ENCODE results near the gene OR2V1.

Gene OR2V1

GRCh38 chr5:181124526-181124925 is 6.4 kb downstream of the OR2V1 start:
- no peak overlapping the region for H3K4me3 ChIP-seq (ENCODE audit: low read depth in 1 of 2, low read length in 2 of 2)
- no peaks in the 10 kb centered on the region for H3K4me1 ChIP-seq (ENCODE audit: insufficient read depth, low read length)
- H4K20me1 ChIP-seq (ENCODE audit: insufficient read depth, low read length) = no peaks in the 10 kb centered on the region; the same call in 1 of the 2 replicates
- DNase-seq = no peak
- H3K4me2 ChIP-seq (ENCODE audit: insufficient read depth, low read length) = no peak overlapping the region
- TF ChIP-seq CTCF (IDR thresholded peaks at IDR 0.05; ENCODE audit: borderline replicate concordance, extremely low read depth, low read length, poor library complexity, severe bottlenecking) (no peak), EZH2 (IDR thresholded peaks at IDR 0.05; ENCODE audit: borderline replicate concordance, low read depth, low read length, severe bottlenecking) (no peak)
- H2AFZ ChIP-seq (ENCODE audit: low read depth, low read length) = no peak overlapping the region
- no peak for ATAC-seq (ENCODE audit: insufficient read depth, low read depth)
- H3K9ac ChIP-seq (ENCODE audit: low read depth, low read length) = no peak overlapping the region
- no peaks in the 10 kb centered on the region for H3K9me3 ChIP-seq (ENCODE audit: insufficient read depth, low read length, severe bottlenecking)
- no peak overlapping the region for H3K27ac ChIP-seq (ENCODE audit: low read length)
- H3K27me3 ChIP-seq (ENCODE audit: insufficient read depth, low read length, poor library complexity) = peaks cover 16% of the 10 kb centered on the region
- no peaks in the 10 kb centered on the region for H3K79me2 ChIP-seq (ENCODE audit: insufficient read depth, low read length)
- no peaks in the 10 kb centered on the region for H3K36me3 ChIP-seq (ENCODE audit: insufficient read depth, low read length)

- H3K27me3 ChIP-seq (ENCODE audit: insufficient read depth, low read length, poor library complexity) = peaks cover 4% of the 10 kb centered on the region
- no peaks in the 10 kb centered on the region for H3K79me2 ChIP-seq (ENCODE audit: insufficient read depth, low read length)
- H3K9ac ChIP-seq (ENCODE audit: low read depth, low read length) = no peak overlapping the region
- no peak overlapping the region for H2AFZ ChIP-seq (ENCODE audit: low read depth, low read length)
- TF ChIP-seq CTCF (IDR thresholded peaks at IDR 0.05; ENCODE audit: borderline replicate concordance, extremely low read depth, low read length, poor library complexity, severe bottlenecking) = no peak
- TF ChIP-seq EZH2 (IDR thresholded peaks at IDR 0.05; ENCODE audit: borderline replicate concordance, low read depth, low read length, severe bottlenecking) = no peak
- no peaks in the 10 kb centered on the region for H4K20me1 ChIP-seq (ENCODE audit: insufficient read depth, low read length)
- no peak overlapping the region for H3K27ac ChIP-seq (ENCODE audit: low read length)
- no peak overlapping the region for H3K4me2 ChIP-seq (ENCODE audit: insufficient read depth, low read length)
- no peak overlapping the region for H3K4me3 ChIP-seq (ENCODE audit: low read depth in 1 of 2, low read length in 2 of 2)
- no peaks in the 10 kb centered on the region for H3K36me3 ChIP-seq (ENCODE audit: insufficient read depth, low read length)
- no peaks in the 10 kb centered on the region for H3K9me3 ChIP-seq (ENCODE audit: insufficient read depth, low read length, severe bottlenecking)
- no peak for ATAC-seq (ENCODE audit: insufficient read depth, low read depth)
- no peaks in the 10 kb centered on the region for H3K4me1 ChIP-seq (ENCODE audit: insufficient read depth, low read length)
- DNase-seq = no peak
Measured at GRCh38 chr5:181121675-181122561, 9.1 kb downstream of the OR2V1 start.

- H3K4me2 ChIP-seq (ENCODE audit: insufficient read depth, low read length) = no peak overlapping the region
- peaks cover 4% of the 10 kb centered on the region for H3K27me3 ChIP-seq (ENCODE audit: insufficient read depth, low read length, poor library complexity)
- no peaks in the 10 kb centered on the region for H3K4me1 ChIP-seq (ENCODE audit: insufficient read depth, low read length)
- H2AFZ ChIP-seq (ENCODE audit: low read depth, low read length) = no peak overlapping the region
- H3K27ac ChIP-seq (ENCODE audit: low read length) = no peak overlapping the region
- H3K36me3 ChIP-seq (ENCODE audit: insufficient read depth, low read length) = no peaks in the 10 kb centered on the region
- H3K4me3 ChIP-seq (ENCODE audit: low read depth in 1 of 2, low read length in 2 of 2) = no peak overlapping the region
- H3K9ac ChIP-seq (ENCODE audit: low read depth, low read length) = no peak overlapping the region
- H3K9me3 ChIP-seq (ENCODE audit: insufficient read depth, low read length, severe bottlenecking) = no peaks in the 10 kb centered on the region
- DNase-seq (no peak), ATAC-seq (ENCODE audit: insufficient read depth, low read depth) (no peak)
- H4K20me1 ChIP-seq (ENCODE audit: insufficient read depth, low read length) = no peaks in the 10 kb centered on the region
- no peak for TF ChIP-seq EZH2 (IDR thresholded peaks at IDR 0.05; ENCODE audit: borderline replicate concordance, low read depth, low read length, severe bottlenecking)
- no peak for TF ChIP-seq CTCF (IDR thresholded peaks at IDR 0.05; ENCODE audit: borderline replicate concordance, extremely low read depth, low read length, poor library complexity, severe bottlenecking)
- H3K79me2 ChIP-seq (ENCODE audit: insufficient read depth, low read length) = no peaks in the 10 kb centered on the region
Measured at GRCh38 chr5:181120761-181121160, 10.2 kb downstream of the OR2V1 start.
